WTC11 (cell line): Measurements from ENCODE around the gene PDE5A. TPM values are rescaled to one million over a fixed set of nuclear protein-coding genes. Genes with fewer than 3 reads are reported as not detected.
"Not testable (repeated sequence)": the region's sequence is repeated elsewhere in the genome, so short reads cannot be mapped to it uniquely, and the experiment has no call there.

Experiments used
- ATAC-seq: fragments of 200-7000 bp; cut with Tn5 transposase; 2 replicates; pipeline ENCODE4 v1.10.0; 2021; ENCODE audit warnings: mild to moderate bottlenecking, moderate library complexity
- CTCF ChIA-PET: fragments of 300-600 bp; sonication (Branson Sonifier 250); formaldehyde crosslinking; loops from one replicate; lab custom pipeline; 2021; ENCODE audit warnings: antibody characterized with exemption; lab: Charles Lee
- POLR2A ChIA-PET: fragments of 350-600 bp; sonication (Branson Sonifier 250); formaldehyde crosslinking; loops from one replicate; lab custom pipeline; 2021; ENCODE audit warnings: antibody characterized with exemption; lab: Charles Lee
- DNase-seq: peaks from one replicate; pipeline ENCODE4 v3.0.0; 2021; ENCODE audit warnings: low spot score
- H3K27ac Mint-ChIP-seq: 2 replicates; pipeline ENCODE4 v1.8.0; 2021; ENCODE audit warnings: mixed read lengths
- H3K27me3 Mint-ChIP-seq: 2 replicates; pipeline ENCODE4 v1.8.0; 2021; ENCODE audit warnings: low read depth, mild to moderate bottlenecking, moderate library complexity, mixed read lengths
- H3K36me3 Mint-ChIP-seq: 2 replicates; pipeline ENCODE4 v1.8.0; 2021; ENCODE audit warnings: mixed read lengths
- H3K4me1 Mint-ChIP-seq: 2 replicates; pipeline ENCODE4 v1.8.0; 2022; ENCODE audit warnings: mixed read lengths
- H3K4me3 Mint-ChIP-seq: 2 replicates; pipeline ENCODE4 v1.8.0; 2021; ENCODE audit warnings: mild to moderate bottlenecking, moderate library complexity, mixed read lengths
- H3K9me3 Mint-ChIP-seq: 2 replicates; pipeline ENCODE4 v1.8.0; 2021; ENCODE audit warnings: mixed read lengths
- total RNA-seq: library from RNA; stranded (reverse); gene quantifications from 3 replicates; pipeline ENCODE4 v1.2.3, GENCODE V29; 2021

PDE5A gene
- total RNA-seq, 1 experiment from 2014 or later = 25.6 TPM

DNA sequence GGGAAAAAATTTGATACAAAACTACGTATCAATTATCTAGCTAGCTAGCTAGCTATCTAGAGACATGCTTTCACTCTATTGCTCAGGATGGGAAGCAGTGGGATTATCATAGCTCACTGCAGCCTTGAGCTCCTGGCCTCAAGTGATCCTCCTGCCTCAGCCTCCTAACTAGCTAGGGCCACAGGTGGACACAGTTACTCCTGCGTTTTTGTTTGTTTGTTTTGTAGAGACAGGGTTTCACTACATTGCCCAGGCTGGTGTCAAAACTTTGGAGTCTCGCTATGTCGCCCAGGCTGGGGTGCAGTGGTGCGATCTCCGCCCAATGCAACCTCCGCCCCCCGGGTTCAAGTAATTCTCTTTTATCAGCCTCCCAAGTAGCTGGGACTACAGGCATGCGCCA, 175.3 kb downstream of the PDE5A start:
- ATAC-seq, H3K27me3 Mint-ChIP-seq: not testable (repeated sequence)

DNA sequence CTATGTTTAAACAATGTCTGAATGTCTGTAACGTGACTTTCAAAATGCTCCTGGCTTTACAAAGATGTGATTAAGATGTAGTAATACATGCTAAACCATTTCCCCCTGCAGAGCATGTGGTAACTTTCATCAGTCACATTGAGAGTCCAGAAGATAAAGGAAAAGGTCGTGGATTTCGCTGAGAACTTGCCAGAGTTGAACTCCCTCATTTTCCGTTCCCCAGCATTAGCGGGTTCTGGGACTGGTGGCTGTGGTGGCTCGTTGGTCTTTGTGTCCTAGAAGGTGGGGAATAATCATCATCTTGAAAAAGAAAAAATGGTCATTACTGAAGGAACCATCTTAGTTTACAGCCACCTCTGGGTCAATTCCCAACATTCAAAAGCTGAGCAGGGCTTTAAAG, 178.8 kb downstream of the PDE5A start:
- H3K4me1 Mint-ChIP-seq, H3K9me3 Mint-ChIP-seq, H3K27ac Mint-ChIP-seq, ATAC-seq, CTCF ChIA-PET, DNase-seq, H3K27me3 Mint-ChIP-seq, H3K4me3 Mint-ChIP-seq, POLR2A ChIA-PET, H3K36me3 Mint-ChIP-seq: not testable (repeated sequence)

More for the DNA sequence above, 175.3 kb downstream of the PDE5A start:
- H3K36me3 Mint-ChIP-seq, DNase-seq, H3K27ac Mint-ChIP-seq, CTCF ChIA-PET, POLR2A ChIA-PET, H3K9me3 Mint-ChIP-seq, H3K4me1 Mint-ChIP-seq: not testable (repeated sequence)
- H3K4me3 Mint-ChIP-seq = peak overlapping the region; percentile 84; the same call in 1 of the 2 replicates
